ENCODE measurements around the gene LY9.

LY9 gene

DNA sequence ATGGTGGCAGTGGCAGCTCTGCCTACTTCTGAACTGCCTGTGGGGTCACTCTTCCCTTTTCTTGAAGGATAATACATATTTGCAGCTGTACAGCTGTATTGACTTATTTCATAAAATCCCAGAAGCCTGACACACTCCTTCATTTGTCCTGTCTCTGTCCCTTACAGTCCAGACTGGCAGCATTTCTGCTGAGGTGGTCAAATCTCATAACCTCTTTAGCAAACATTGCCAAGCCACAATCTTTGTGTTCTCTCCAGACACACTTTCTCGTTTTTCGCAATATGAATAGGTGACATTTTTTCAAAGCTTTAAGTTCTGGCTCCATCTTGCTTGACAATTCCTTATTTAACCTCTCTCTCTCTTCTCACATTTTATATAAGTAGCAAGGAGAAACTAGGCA lies 15.2 kb downstream of the LY9 start:
- Histone ChIP-seq H3K27ac (peak overlapping the region; percentile 29; the same call in 1 of the 2 replicates), H3K4me3 (IDR thresholded peaks at IDR 0.05; ENCODE audit: insufficient read depth, low read depth, low read length) (peak overlapping the region; percentile 85), H2AFZ (ENCODE audit: low read depth) (peak overlapping the region; percentile 20), H4K20me1 (ENCODE audit: insufficient read depth) (no peaks in the 10 kb centered on the region), H3K36me3 (ENCODE audit: insufficient read depth) (no peaks in the 10 kb centered on the region), H3K79me2 (ENCODE audit: insufficient read depth, low read depth) (no peaks in the 10 kb centered on the region), H3K9ac (peak overlapping the region; percentile 0; the same call in 1 of the 2 replicates), H3K27me3 (ENCODE audit: insufficient read depth, low read depth) (no peaks in the 10 kb centered on the region), H3K4me2 (peak overlapping the region; percentile 53), H3K4me1 (ENCODE audit: low read depth, poor library complexity, severe bottlenecking) (peaks cover 39% of the 10 kb centered on the region)
- TF ChIP-seq, protein P1, sequence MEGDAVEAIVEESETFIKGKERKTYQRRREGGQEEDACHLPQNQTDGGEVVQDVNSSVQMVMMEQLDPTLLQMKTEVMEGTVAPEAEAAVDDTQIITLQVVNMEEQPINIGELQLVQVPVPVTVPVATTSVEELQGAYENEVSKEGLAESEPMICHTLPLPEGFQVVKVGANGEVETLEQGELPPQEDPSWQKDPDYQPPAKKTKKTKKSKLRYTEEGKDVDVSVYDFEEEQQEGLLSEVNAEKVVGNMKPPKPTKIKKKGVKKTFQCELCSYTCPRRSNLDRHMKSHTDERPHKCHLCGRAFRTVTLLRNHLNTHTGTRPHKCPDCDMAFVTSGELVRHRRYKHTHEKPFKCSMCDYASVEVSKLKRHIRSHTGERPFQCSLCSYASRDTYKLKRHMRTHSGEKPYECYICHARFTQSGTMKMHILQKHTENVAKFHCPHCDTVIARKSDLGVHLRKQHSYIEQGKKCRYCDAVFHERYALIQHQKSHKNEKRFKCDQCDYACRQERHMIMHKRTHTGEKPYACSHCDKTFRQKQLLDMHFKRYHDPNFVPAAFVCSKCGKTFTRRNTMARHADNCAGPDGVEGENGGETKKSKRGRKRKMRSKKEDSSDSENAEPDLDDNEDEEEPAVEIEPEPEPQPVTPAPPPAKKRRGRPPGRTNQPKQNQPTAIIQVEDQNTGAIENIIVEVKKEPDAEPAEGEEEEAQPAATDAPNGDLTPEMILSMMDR (conservative IDR thresholded peaks at IDR 0.05; ENCODE audit: low read depth, low read length), result no peak

DNA sequence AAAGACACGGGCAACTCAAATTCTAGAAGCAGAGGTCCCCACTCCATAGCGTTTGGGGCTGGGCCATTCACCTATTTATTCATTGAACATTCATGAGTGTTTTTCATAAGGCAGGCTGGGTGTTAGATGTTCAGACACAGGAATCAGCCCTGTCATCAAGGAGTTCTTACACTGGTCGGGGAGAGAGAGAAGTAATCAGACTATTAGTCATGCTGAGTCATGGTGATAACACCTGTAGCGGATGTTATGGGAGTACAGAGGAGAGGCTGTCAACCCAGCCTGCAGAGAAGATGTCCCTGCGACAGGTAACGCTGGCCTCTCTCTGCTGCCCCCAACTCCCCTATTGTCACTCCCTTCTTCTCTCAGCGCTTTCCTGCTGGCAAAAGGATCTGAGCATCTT lies 17.2 kb downstream of the LY9 start:
- H4K20me1 ChIP-seq (ENCODE audit: insufficient read depth), result no peaks in the 10 kb centered on the region
- no peak overlapping the region for H3K4me3 ChIP-seq (IDR thresholded peaks at IDR 0.05; ENCODE audit: insufficient read depth, low read depth, low read length)
- no peak overlapping the region for H2AFZ ChIP-seq (ENCODE audit: low read depth)
- no peaks in the 10 kb centered on the region for H3K27me3 ChIP-seq (ENCODE audit: insufficient read depth, low read depth)
- no peak overlapping the region for H3K27ac ChIP-seq
- H3K4me1 ChIP-seq (ENCODE audit: low read depth, poor library complexity, severe bottlenecking), result peaks cover 50% of the 10 kb centered on the region
- H3K4me2 ChIP-seq, result no peak overlapping the region; the same call in 1 of the 2 replicates
- H3K79me2 ChIP-seq (ENCODE audit: insufficient read depth, low read depth), result no peaks in the 10 kb centered on the region
- TF ChIP-seq, protein P1 (conservative IDR thresholded peaks at IDR 0.05; ENCODE audit: low read depth, low read length), result no peak
- H3K36me3 ChIP-seq (ENCODE audit: insufficient read depth), result no peaks in the 10 kb centered on the region
- H3K9ac ChIP-seq, result no peak overlapping the region

DNA sequence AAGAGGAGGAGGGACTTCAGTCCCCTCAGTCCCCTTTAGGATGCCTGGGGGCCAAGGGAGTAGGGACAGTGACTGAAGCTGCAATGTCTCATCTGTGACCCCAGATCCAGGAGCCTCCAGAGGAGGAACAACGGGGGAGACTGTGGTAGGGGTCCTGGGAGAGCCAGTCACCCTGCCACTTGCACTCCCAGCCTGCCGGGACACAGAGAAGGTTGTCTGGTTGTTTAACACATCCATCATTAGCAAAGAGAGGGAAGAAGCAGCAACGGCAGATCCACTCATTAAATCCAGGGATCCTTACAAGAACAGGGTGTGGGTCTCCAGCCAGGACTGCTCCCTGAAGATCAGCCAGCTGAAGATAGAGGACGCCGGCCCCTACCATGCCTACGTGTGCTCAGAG lies 18.3 kb downstream of the LY9 start:
- H3K36me3 ChIP-seq (ENCODE audit: insufficient read depth), result no peaks in the 10 kb centered on the region
- H4K20me1 ChIP-seq (ENCODE audit: insufficient read depth), result no peaks in the 10 kb centered on the region
- no peak overlapping the region for H3K27ac ChIP-seq
- H3K79me2 ChIP-seq (ENCODE audit: insufficient read depth, low read depth), result no peaks in the 10 kb centered on the region
- H3K4me3 ChIP-seq (IDR thresholded peaks at IDR 0.05; ENCODE audit: insufficient read depth, low read depth, low read length), result no peak overlapping the region
- peaks cover 50% of the 10 kb centered on the region for H3K4me1 ChIP-seq (ENCODE audit: low read depth, poor library complexity, severe bottlenecking)
- TF ChIP-seq, protein P1 (conservative IDR thresholded peaks at IDR 0.05; ENCODE audit: low read depth, low read length), result no peak
- no peak overlapping the region for H3K9ac ChIP-seq
- no peaks in the 10 kb centered on the region for H3K27me3 ChIP-seq (ENCODE audit: insufficient read depth, low read depth)
- no peak overlapping the region for H2AFZ ChIP-seq (ENCODE audit: low read depth)
- no peak overlapping the region for H3K4me2 ChIP-seq

DNA sequence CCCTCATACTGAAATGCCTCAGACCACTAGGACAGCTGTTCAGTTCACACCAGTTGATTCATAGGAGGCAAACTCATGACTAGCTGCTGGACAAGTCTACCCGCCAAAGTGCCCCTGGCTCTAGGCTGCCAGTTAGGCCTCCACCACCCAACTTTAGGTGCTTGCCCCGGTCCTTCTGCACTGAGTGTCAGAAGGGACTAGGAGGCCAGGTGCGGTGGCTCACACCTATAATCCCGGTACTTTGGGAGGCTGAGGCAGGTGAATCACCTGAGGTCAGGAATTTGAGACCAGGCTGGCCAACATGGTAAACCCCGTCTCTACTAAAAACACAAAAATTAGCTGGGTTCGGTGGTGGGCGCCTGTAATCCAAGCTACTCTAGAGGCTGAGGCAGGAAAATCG lies 18.9 kb downstream of the LY9 start:
- TF ChIP-seq, protein P1 (conservative IDR thresholded peaks at IDR 0.05; ENCODE audit: low read depth, low read length), result no peak
- Histone ChIP-seq H2AFZ (ENCODE audit: low read depth) (no peak overlapping the region), H3K4me2 (no peak overlapping the region), H3K27me3 (ENCODE audit: insufficient read depth, low read depth) (no peaks in the 10 kb centered on the region), H3K4me1 (ENCODE audit: low read depth, poor library complexity, severe bottlenecking) (peaks cover 46% of the 10 kb centered on the region), H3K9ac (no peak overlapping the region), H3K4me3 (IDR thresholded peaks at IDR 0.05; ENCODE audit: insufficient read depth, low read depth, low read length) (no peak overlapping the region), H3K36me3 (ENCODE audit: insufficient read depth) (no peaks in the 10 kb centered on the region), H3K27ac (no peak overlapping the region), H4K20me1 (ENCODE audit: insufficient read depth) (no peaks in the 10 kb centered on the region), H3K79me2 (ENCODE audit: insufficient read depth, low read depth) (no peaks in the 10 kb centered on the region)
